Transverse colon (tissue), 4 donors: ENCODE data around the gene ZNF765. TPM values are rescaled to one million over a fixed set of nuclear protein-coding genes. Genes with fewer than 3 reads are reported as not detected.
A peak's percentile ranks its signal among the peaks of the same experiment; 100 is the strongest.
"Not testable (repeated sequence)": the region's sequence is repeated elsewhere in the genome, so short reads cannot be mapped to it uniquely, and the experiment has no call there.

Experiments used
- DNase-seq: peaks from one replicate; pipeline ENCODE4 v3.0.0-alpha.2; 2019
- H3K27ac ChIP-seq, 4 donors: fragments of 200-600 bp; sonication (generic); 2 replicates each; pipeline ENCODE4 v1.5.1; 2016 to 2018; ENCODE audit warnings: inconsistent platforms in 4 of 4
- H3K27me3 ChIP-seq: fragments of 200-600 bp; sonication (generic); 2 replicates; pipeline ENCODE4 v1.5.1; 2017; ENCODE audit warnings: inconsistent platforms
- H3K36me3 ChIP-seq, 4 donors: fragments of 200-600 bp; sonication (generic); 2 replicates each; pipeline ENCODE4 v1.5.1; 2017 to 2019; ENCODE audit warnings: inconsistent platforms in 4 of 4
- H3K4me1 ChIP-seq, 4 donors: fragments of 200-600 bp; sonication (generic); 2 replicates each; pipeline ENCODE4 v1.5.1; 2017 to 2020; ENCODE audit warnings: inconsistent platforms in 4 of 4
- H3K4me3 ChIP-seq, 4 donors: fragments of 200-600 bp; sonication (generic); 1 replicate in 1 of 4; 2 replicates in 3 of 4; pipeline versions ENCODE4 v1.5.1 to v1.6.1; 2017 to 2019; ENCODE audit warnings: inconsistent platforms in 4 of 4
- H3K9me3 ChIP-seq, 2 donors: fragments of 200-600 bp; sonication (generic); 2 replicates each; pipeline ENCODE4 v1.5.1; 2017 to 2019; ENCODE audit warnings: inconsistent platforms in 2 of 2
- EP300 ChIP-seq: sonication (generic); formaldehyde crosslinking; IDR thresholded peaks from one replicate; pipeline ENCODE4 v1.6.1; 2017; ENCODE audit warnings: antibody characterized with exemption, low read depth
- POLR2A ChIP-seq: fragments of 450-650 bp; IDR thresholded peaks from one replicate; pipeline ENCODE4 v1.6.1; 2016; ENCODE audit warnings: antibody characterized with exemption, mild to moderate bottlenecking, moderate library complexity
- POLR2AphosphoS5 ChIP-seq, 3 donors: sonication (generic); formaldehyde crosslinking; IDR thresholded peaks; one replicate each; pipeline ENCODE4 v1.6.1; 2016; ENCODE audit warnings: antibody characterized with exemption in 3 of 3
- WGBS, 2 donors: methylation state at CpG; one replicate each; pipeline ENCODE4 v1.1.5; 2018; ENCODE audit warnings: low coverage in 1 of 2; 5-methylcytosine and 5-hydroxymethylcytosine counted together
- in situ Hi-C, 4 donors: fragments of 200-750 bp; cut with MboI; loops; one replicate each; pipeline versions ENCODE4 v1.15.0 to v1.15.1; 2017; ENCODE audit warnings: low sequenced_read_pairs in 3 of 4, low pct_ligation_motif_present in 1 of 4, low pct_unique_long_range_greater_than_20kb in 1 of 4
- intact Hi-C: fragments of 100-400 bp; cut with DNase I; formaldehyde crosslinking; loops from one replicate; pipeline ENCODE4 v1.15.1; 2023; ENCODE audit warnings: low total_unique reads
- total RNA-seq, 4 donors: library from RNA; depleted of rRNA; stranded (reverse); fragments of >200 nt; gene quantifications; one replicate each; pipeline ENCODE4 v1.1.0, GENCODE V29; 2016
- TF ChIP-seq, protein P1 (sequence below), 5 experiments: fragments of 200-600 bp in 3 of 5; fragments of 450-650 bp in 2 of 5; sonication (generic) in 3 of 5; IDR thresholded peaks; 1 replicate in 2 of 5; 2 replicates in 3 of 5; pipeline ENCODE4 v1.5.1; 2016 to 2017; ENCODE audit warnings: antibody characterized with exemption in 5 of 5, inconsistent platforms in 3 of 5, mild to moderate bottlenecking in 2 of 5, moderate library complexity in 1 of 5

ZNF765 gene
- total RNA-seq, 4 donors from 2014 or later, result 6.0 to 14.3 (median 11.2) TPM

DNA sequence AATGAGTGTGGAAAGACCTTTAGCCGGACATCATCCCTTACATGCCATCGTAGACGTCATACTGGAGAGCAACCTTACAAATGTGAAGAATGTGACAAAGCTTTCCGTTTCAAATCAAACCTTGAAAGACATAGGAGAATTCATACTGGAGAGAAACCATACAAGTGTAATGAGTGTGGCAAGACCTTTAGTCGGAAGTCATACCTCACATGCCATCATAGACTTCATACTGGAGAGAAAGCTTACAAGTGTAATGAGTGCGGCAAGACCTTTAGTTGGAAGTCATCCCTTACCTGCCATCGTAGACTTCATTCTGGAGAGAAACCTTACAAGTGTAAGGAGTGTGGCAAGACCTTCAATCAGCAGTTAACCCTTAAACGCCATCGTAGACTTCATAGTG, 60.9 kb downstream of the ZNF765 start:
- no peaks in the 10 kb centered on the region for H3K4me1 ChIP-seq
- in situ Hi-C loops (no loop called here), intact Hi-C loops (no loop called here)
- no peak for DNase-seq
- H3K27ac ChIP-seq, result no peak overlapping the region
- TF ChIP-seq POLR2A (no peak), POLR2AphosphoS5 (IDR thresholded peaks at IDR 0.05) (no peak), EP300 (no peak)
- TF ChIP-seq, protein P1, sequence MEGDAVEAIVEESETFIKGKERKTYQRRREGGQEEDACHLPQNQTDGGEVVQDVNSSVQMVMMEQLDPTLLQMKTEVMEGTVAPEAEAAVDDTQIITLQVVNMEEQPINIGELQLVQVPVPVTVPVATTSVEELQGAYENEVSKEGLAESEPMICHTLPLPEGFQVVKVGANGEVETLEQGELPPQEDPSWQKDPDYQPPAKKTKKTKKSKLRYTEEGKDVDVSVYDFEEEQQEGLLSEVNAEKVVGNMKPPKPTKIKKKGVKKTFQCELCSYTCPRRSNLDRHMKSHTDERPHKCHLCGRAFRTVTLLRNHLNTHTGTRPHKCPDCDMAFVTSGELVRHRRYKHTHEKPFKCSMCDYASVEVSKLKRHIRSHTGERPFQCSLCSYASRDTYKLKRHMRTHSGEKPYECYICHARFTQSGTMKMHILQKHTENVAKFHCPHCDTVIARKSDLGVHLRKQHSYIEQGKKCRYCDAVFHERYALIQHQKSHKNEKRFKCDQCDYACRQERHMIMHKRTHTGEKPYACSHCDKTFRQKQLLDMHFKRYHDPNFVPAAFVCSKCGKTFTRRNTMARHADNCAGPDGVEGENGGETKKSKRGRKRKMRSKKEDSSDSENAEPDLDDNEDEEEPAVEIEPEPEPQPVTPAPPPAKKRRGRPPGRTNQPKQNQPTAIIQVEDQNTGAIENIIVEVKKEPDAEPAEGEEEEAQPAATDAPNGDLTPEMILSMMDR (IDR thresholded peaks at IDR 0.05), result no peak
- peaks cover 3 to 54% (median 26%) of the 10 kb centered on the region in 4 donors for H3K36me3 ChIP-seq
- WGBS, 2 donors, result 84 to 89% methylated on average over 9 of the region's 9 CpGs
- H3K4me3 ChIP-seq, result no peak overlapping the region
- H3K27me3 ChIP-seq, result no peaks in the 10 kb centered on the region
- H3K9me3 ChIP-seq, result peaks cover 48 to 75% of the 10 kb centered on the region in 2 donors

DNA sequence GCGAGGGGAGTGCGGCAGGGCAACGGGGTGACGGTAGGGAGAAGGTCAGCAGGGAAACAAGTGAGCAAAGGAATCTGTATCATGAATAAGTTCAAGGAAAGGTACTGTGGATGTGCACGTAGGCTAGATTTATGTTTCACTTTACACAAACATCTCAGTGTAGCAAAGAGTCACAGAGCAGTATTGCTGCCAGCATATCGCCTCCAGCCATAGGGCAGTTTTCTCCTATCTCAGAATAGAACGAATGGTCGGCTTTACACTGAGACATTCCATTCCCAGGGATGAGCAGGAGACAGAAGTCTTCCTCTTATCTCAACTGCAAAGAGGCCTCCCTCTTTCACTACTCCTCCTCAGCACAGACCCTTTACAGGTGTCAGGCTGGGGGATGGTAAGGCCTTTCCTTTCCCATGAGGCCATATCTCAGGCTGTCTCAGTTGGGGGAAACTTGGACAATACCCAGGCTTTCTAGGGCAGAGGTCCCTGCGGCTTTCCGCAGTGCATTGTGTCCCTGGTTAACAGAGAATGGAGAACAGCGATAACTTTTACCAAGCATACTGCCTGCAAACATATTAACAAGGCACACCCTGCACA, 65.3 kb downstream of the ZNF765 start:
- H3K27ac ChIP-seq, intact Hi-C loops, H3K4me3 ChIP-seq, DNase-seq, in situ Hi-C loops, H3K4me1 ChIP-seq: not testable (repeated sequence)
- Histone ChIP-seq H3K9me3 (peaks cover 32 to 47% of the 10 kb centered on the region in 2 donors), H3K27me3 (peaks cover 14% of the 10 kb centered on the region), H3K36me3 (peaks cover 0 to 12% (median 2%) of the 10 kb centered on the region in 4 donors)
- WGBS, 2 donors, result 72% methylated on average over 11 of the region's 11 CpGs; no CpG with 5 or more reads in 1 of the 2 donors

DNA sequence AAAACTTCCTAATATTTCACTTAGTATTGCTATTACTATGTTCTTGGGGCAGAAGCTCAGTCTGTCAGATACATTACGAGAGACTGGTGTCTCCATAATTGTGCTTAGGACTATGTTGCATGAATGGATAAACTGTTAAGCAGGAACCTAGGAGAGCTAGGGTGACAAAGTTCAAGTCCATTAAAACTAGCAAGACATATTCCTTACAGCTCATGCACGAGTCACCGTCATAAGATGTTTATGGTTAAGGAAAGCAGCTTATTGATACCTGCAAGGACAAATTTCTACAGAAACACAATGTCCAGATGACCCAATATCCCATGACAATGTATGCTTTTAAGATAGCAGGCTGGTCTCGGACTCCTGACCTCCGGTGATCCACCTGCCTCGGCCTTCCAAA, 66.9 kb downstream of the ZNF765 start:
- 84 to 86% methylated on average over 6 of the region's 6 CpGs for WGBS, 2 donors
- Histone ChIP-seq H3K36me3 (no peaks in the 10 kb centered on the region), H3K9me3 (peaks cover 17 to 30% of the 10 kb centered on the region in 2 donors), H3K27me3 (peaks cover 19% of the 10 kb centered on the region), H3K27ac (no peak overlapping the region), H3K4me1 (peaks cover 0 to 4% (median under 1%) of the 10 kb centered on the region in 4 donors), H3K4me3 (no peak overlapping the region)
- DNase-seq, result no peak
- TF ChIP-seq POLR2AphosphoS5 (IDR thresholded peaks at IDR 0.05) (no peak), POLR2A (no peak), EP300 (no peak)
- TF ChIP-seq, protein P1 (IDR thresholded peaks at IDR 0.05), result no peak
- in situ Hi-C loops, result no loop called here
- intact Hi-C loops, result no loop called here

DNA sequence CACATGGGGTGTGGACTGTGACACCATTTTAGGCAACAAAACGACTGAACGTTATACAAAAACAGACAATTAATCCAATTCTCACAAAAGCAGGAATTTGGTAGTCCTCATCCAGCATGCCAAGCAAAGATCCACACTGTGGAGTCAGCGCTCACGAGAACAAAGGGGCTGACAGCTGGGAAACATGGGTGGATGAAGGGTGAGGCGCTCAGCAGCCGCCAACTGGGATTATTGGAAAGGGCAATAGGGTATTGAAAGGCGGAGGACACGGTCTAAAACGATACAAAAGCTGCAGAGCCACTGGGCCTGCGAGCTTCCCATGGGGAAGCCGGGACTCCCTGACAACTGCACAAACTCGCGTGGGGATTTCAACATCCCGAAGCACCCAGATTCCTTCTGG, 67.9 kb downstream of the ZNF765 start:
- intact Hi-C loops, result no loop called here
- TF ChIP-seq, protein P1 (IDR thresholded peaks at IDR 0.05), result no peak
- no peak for TF ChIP-seq EP300
- no peak for TF ChIP-seq POLR2A
- no peak for TF ChIP-seq POLR2AphosphoS5 (IDR thresholded peaks at IDR 0.05)
- no peak for DNase-seq
- H3K9me3 ChIP-seq, result peaks cover 17 to 20% of the 10 kb centered on the region in 2 donors
- H3K36me3 ChIP-seq, result no peaks in the 10 kb centered on the region
- no peak overlapping the region for H3K27ac ChIP-seq
- in situ Hi-C loops, result no loop called here
- WGBS, 2 donors, result 60 to 68% methylated on average over 5 to 14 of the region's 14 CpGs
- H3K27me3 ChIP-seq, result peaks cover 19% of the 10 kb centered on the region
- H3K4me3 ChIP-seq, result no peak overlapping the region
- peaks cover 0 to 8% (median 4%) of the 10 kb centered on the region in 4 donors for H3K4me1 ChIP-seq

DNA sequence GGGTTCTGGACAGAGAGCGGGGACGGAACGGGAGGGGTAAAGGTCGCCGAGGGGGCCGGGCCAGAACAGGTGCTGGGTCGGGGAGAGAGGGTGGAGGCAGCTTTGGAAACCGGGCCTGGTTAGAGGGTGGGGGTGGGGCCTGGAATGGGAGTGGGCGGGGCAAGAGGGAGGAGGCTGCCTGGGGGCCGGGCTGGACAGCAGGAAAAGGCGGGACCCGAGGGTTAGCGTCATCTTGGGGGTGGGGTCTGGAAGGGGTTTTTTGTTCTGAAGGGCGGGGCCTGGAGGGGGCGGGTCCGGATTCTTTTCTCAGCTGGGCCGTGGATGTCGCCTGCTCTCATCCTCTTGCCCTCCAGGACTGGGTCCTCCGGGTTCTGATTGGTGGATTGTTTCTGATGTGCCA, 68.3 kb downstream of the ZNF765 start:
- Histone ChIP-seq H3K4me3 (no peak overlapping the region), H3K4me1 (peaks cover 2 to 10% (median 8%) of the 10 kb centered on the region in 4 donors), H3K27me3 (peaks cover 19% of the 10 kb centered on the region), H3K9me3 (peaks cover 13 to 16% of the 10 kb centered on the region in 2 donors), H3K27ac (no peak overlapping the region), H3K36me3 (no peaks in the 10 kb centered on the region)
- peak; percentile 15 for DNase-seq
- in situ Hi-C loops, result no loop called here
- TF ChIP-seq, protein P1 (IDR thresholded peaks at IDR 0.05), result no peak
- TF ChIP-seq POLR2A (no peak), EP300 (no peak), POLR2AphosphoS5 (IDR thresholded peaks at IDR 0.05) (no peak)
- intact Hi-C loops, result no loop called here
- 0 to 29% methylated on average over 1 to 14 of the region's 19 CpGs for WGBS, 2 donors
